IMR-90 (cell line): ENCODE measurements around the gene CASK. TPM values are rescaled to one million over a fixed set of nuclear protein-coding genes. Genes with fewer than 3 reads are reported as not detected.

Experiments used
- ATAC-seq: fragments of 200-7000 bp; cut with Tn5 transposase; 2 replicates; pipeline ENCODE4 v1.9.1; 2020; ENCODE audit warnings: low read depth, mild to moderate bottlenecking, moderate library complexity
- BruUV-seq: library from RNA; stranded (reverse); fragments of 400-500 nt; replicated peaks from 2 replicates; lab custom pipeline; 2021; lab: Mats Ljungman, UMichigan
- CTCF ChIA-PET: fragments of 300-600 bp; formaldehyde crosslinking; extraction: SDS; loops from one replicate; lab custom pipeline; 2021; ENCODE audit warnings: antibody characterized with exemption; lab: Yijun Ruan, JAX
- POLR2A ChIA-PET: fragments of 300-600 bp; sonication (Branson Sonifier 250); formaldehyde crosslinking; loops from one replicate; lab custom pipeline; 2022; ENCODE audit warnings: antibody characterized with exemption; ENCODE audit not compliant: unreplicated experiment; lab: Charles Lee
- DNase-seq: peaks from one replicate; pipeline ENCODE4 v3.0.0; 2013
- H2AFZ ChIP-seq: replicated peaks from 2 replicates; pipeline ENCODE3; 2013; ENCODE audit warnings: low read length, mild to moderate bottlenecking; ENCODE audit not compliant: poor library complexity
- H2AK5ac ChIP-seq: 2 replicates; pipeline ENCODE4 v1.6.1; 2013; ENCODE audit warnings: low read depth, low read length, inconsistent platforms
- H2AK9ac ChIP-seq: replicated peaks from 2 replicates; pipeline ENCODE3; 2013; ENCODE audit warnings: mild to moderate bottlenecking, low read depth, low read length, moderate library complexity; ENCODE audit not compliant: poor library complexity
- H2BK120ac ChIP-seq: 2 replicates; pipeline ENCODE4 v1.6.1; 2013; ENCODE audit warnings: low read depth, low read length, inconsistent platforms
- H2BK15ac ChIP-seq: 3 replicates; pipeline ENCODE4 v1.6.1; 2013; ENCODE audit warnings: low read depth, low read length, inconsistent platforms
- H2BK20ac ChIP-seq: 2 replicates; pipeline ENCODE4 v1.6.1; 2013; ENCODE audit warnings: low read depth, mild to moderate bottlenecking, inconsistent platforms, low read length, moderate library complexity
- H2BK5ac ChIP-seq: 2 replicates; pipeline ENCODE4 v1.6.1; 2013; ENCODE audit warnings: mild to moderate bottlenecking, low read depth, low read length, inconsistent platforms; ENCODE audit not compliant: poor library complexity, severe bottlenecking
- H3K14ac ChIP-seq: replicated peaks from 2 replicates; pipeline ENCODE4 v1.6.1; 2013; ENCODE audit warnings: low read depth, low read length, inconsistent platforms
- H3K18ac ChIP-seq: 2 replicates; pipeline ENCODE4 v1.6.1; 2013; ENCODE audit warnings: low read depth, low read length, control low read depth
- H3K23ac ChIP-seq: 2 replicates; pipeline ENCODE4 v1.6.1; 2013; ENCODE audit warnings: low read depth, low read length, inconsistent platforms
- H3K27ac ChIP-seq: 2 replicates; pipeline ENCODE4 v1.5.1; 2013; ENCODE audit warnings: mild to moderate bottlenecking, control low read depth, low read length; ENCODE audit not compliant: insufficient read depth
- H3K27me3 ChIP-seq: 2 replicates; pipeline ENCODE4 v1.6.1; 2013; ENCODE audit warnings: low read length; ENCODE audit not compliant: control insufficient read depth, insufficient read depth
- H3K36me3 ChIP-seq: 2 replicates; pipeline ENCODE4 v1.6.1; 2013; ENCODE audit warnings: low read length, mixed read lengths; ENCODE audit not compliant: control insufficient read depth, insufficient read depth
- H3K4ac ChIP-seq: 2 replicates; pipeline ENCODE4 v1.6.1; 2013; ENCODE audit warnings: low read depth, low read length, inconsistent platforms
- H3K4me1 ChIP-seq: 2 replicates; pipeline ENCODE4 v1.6.1; 2013; ENCODE audit warnings: low read length, mixed read lengths; ENCODE audit not compliant: control insufficient read depth, insufficient read depth
- H3K4me2 ChIP-seq: 2 replicates; pipeline ENCODE4 v1.6.1; 2013; ENCODE audit warnings: low read depth, mild to moderate bottlenecking, control low read depth, low read length, moderate library complexity
- H3K4me3 ChIP-seq: 2 replicates; pipeline ENCODE4 v1.5.1; 2013; ENCODE audit warnings: low read depth, mild to moderate bottlenecking, control low read depth, low read length, moderate library complexity; ENCODE audit not compliant: insufficient read depth
- H3K56ac ChIP-seq: 2 replicates; pipeline ENCODE4 v1.6.1; 2013; ENCODE audit warnings: low read length, inconsistent platforms; ENCODE audit not compliant: insufficient read depth; ENCODE audit errors: extremely low read depth
- H3K79me1 ChIP-seq, 2 experiments: 2 replicates each; pipeline ENCODE4 v1.6.1; 2013; ENCODE audit warnings: low read length in 2 of 2, inconsistent platforms in 1 of 2, low read depth in 1 of 2
- H3K9ac ChIP-seq: 2 replicates; pipeline ENCODE4 v1.6.1; 2013; ENCODE audit warnings: low read depth, low read length, control low read depth
- H3K9me1 ChIP-seq: 2 replicates; pipeline ENCODE4 v1.6.1; 2013; ENCODE audit warnings: low read length, inconsistent platforms; ENCODE audit not compliant: insufficient read depth
- H3K9me3 ChIP-seq: 2 replicates; pipeline ENCODE4 v1.6.1; 2013; ENCODE audit warnings: low read length; ENCODE audit not compliant: control insufficient read depth, insufficient read depth
- H4K20me1 ChIP-seq: 2 replicates; pipeline ENCODE4 v1.6.1; 2013; ENCODE audit warnings: low read length, inconsistent platforms; ENCODE audit not compliant: insufficient read depth
- H4K5ac ChIP-seq: 2 replicates; pipeline ENCODE4 v1.6.1; 2013; ENCODE audit warnings: mild to moderate bottlenecking, low read depth, low read length, control low read depth
- H4K8ac ChIP-seq, 2 experiments: 2 replicates each; pipeline ENCODE4 v1.6.1; 2013; ENCODE audit warnings: low read depth in 2 of 2, low read length in 2 of 2, control low read depth in 1 of 2, inconsistent platforms in 1 of 2
- H4K91ac ChIP-seq: 2 replicates; pipeline ENCODE4 v1.6.1; 2013; ENCODE audit warnings: low read depth, low read length, inconsistent platforms; ENCODE audit not compliant: insufficient read depth
- BHLHE40 ChIP-seq: fragments of 150-350 bp; IDR thresholded peaks from 2 replicates; pipeline ENCODE4 v1.6.1; 2016; ENCODE audit warnings: mild to moderate bottlenecking, low read depth, low read length
- CEBPB ChIP-seq: IDR thresholded peaks from 2 replicates; pipeline ENCODE4 v1.6.1; 2012; ENCODE audit warnings: low read depth, low read length, improper control_type of control experiment
- CHD1 ChIP-seq: IDR thresholded peaks from 2 replicates; pipeline ENCODE4 v1.6.1; 2012; ENCODE audit warnings: low read depth, low read length, improper control_type of control experiment
- FOS ChIP-seq: fragments of 150-350 bp; IDR thresholded peaks from 2 replicates; pipeline ENCODE4 v1.6.1; 2016; ENCODE audit warnings: low read depth, low read length
- MAFK ChIP-seq: IDR thresholded peaks from 2 replicates; pipeline ENCODE4 v1.6.1; 2012; ENCODE audit warnings: low read depth, low read length, improper control_type of control experiment
- MAZ ChIP-seq: IDR thresholded peaks from 2 replicates; pipeline ENCODE4 v1.6.1; 2012; ENCODE audit warnings: low read depth, mild to moderate bottlenecking, low read length, improper control_type of control experiment, moderate library complexity, borderline replicate concordance
- MXI1 ChIP-seq: IDR thresholded peaks from 2 replicates; pipeline ENCODE4 v1.6.1; 2012; ENCODE audit warnings: low read depth, mild to moderate bottlenecking, low read length, moderate library complexity, borderline replicate concordance
- NFE2L2 ChIP-seq: fragments of 150-350 bp; IDR thresholded peaks from 2 replicates; pipeline ENCODE4 v1.6.1; 2016; ENCODE audit warnings: low read depth, mild to moderate bottlenecking, low read length
- POLR2A ChIP-seq: IDR thresholded peaks from 2 replicates; pipeline ENCODE4 v1.6.1; 2012; ENCODE audit warnings: mild to moderate bottlenecking, low read depth, low read length
- RAD21 ChIP-seq: IDR thresholded peaks from 2 replicates; pipeline ENCODE4 v1.6.1; 2012; ENCODE audit warnings: low read length, improper control_type of control experiment
- RCOR1 ChIP-seq: IDR thresholded peaks from 2 replicates; pipeline ENCODE4 v1.6.1; 2012; ENCODE audit warnings: mild to moderate bottlenecking, low read length, improper control_type of control experiment; ENCODE audit not compliant: insufficient replicate concordance
- RFX5 ChIP-seq: IDR thresholded peaks from 2 replicates; pipeline ENCODE4 v1.8.0; 2012; ENCODE audit warnings: low read depth, mild to moderate bottlenecking, low read length, moderate library complexity
- SMC3 ChIP-seq: fragments of 150-350 bp; IDR thresholded peaks from 2 replicates; pipeline ENCODE4 v1.6.1; 2016; ENCODE audit warnings: low read depth, mild to moderate bottlenecking, antibody characterized with exemption, low read length, moderate library complexity
- whole genome bisulfite sequencing, 2 experiments: methylation state at CpG; one replicate each; pipeline versions ENCODE4 v1.1.5 to v1.1.7; 2013; ENCODE audit warnings: missing lambda C conversion rate in 2 of 2; ENCODE audit not compliant: insufficient read length in 1 of 2; ENCODE audit errors: extremely low coverage in 2 of 2; 5-methylcytosine and 5-hydroxymethylcytosine counted together
- dilution Hi-C: fragments of 300-500 bp; cut with HindIII; formaldehyde crosslinking; loops from one replicate; pipeline ENCODE4 v1.14.3; 2018; ENCODE audit warnings: low sequenced_read_pairs; ENCODE audit not compliant: unreplicated experiment
- in situ Hi-C: fragments of 300-500 bp; cut with MboI; formaldehyde crosslinking; loops from 3 replicates; pipeline ENCODE4 v1.14.3; 2019; ENCODE audit warnings: low sequenced_read_pairs, inconsistent platforms, mixed read lengths
- intact Hi-C: fragments of 100-400 bp; cut with micrococcal nuclease; formaldehyde crosslinking; loops from 2 replicates; pipeline ENCODE4 v1.10.0; 2022
- polyA plus RNA-seq, 3 experiments: library from polyadenylated mRNA; depleted of rRNA; stranded (reverse); fragments of >200 nt; gene quantifications; 2 replicates each; pipeline ENCODE4 v1.2.3, GENCODE V29; 2012; ENCODE audit warnings: low replicate concordance in 1 of 3
- total RNA-seq: library from RNA; depleted of rRNA; stranded (reverse); fragments of >200 nt; gene quantifications from 2 replicates; pipeline ENCODE4 v1.2.3, GENCODE V29; 2012
- TF ChIP-seq, protein P1 (sequence below): conservative IDR thresholded peaks from 2 replicates; pipeline ENCODE4 v1.5.1; 2012; ENCODE audit warnings: mild to moderate bottlenecking, low read depth, low read length, improper control_type of control experiment
- TF ChIP-seq, protein P2 (sequence below): fragments of 150-350 bp; IDR thresholded peaks from 2 replicates; pipeline ENCODE4 v1.6.1; 2017; ENCODE audit warnings: mild to moderate bottlenecking, antibody characterized with exemption, low read length, low read depth
- TF ChIP-seq, protein P3 (sequence below): fragments of 150-350 bp; IDR thresholded peaks from 2 replicates; pipeline ENCODE4 v1.6.1; 2016; ENCODE audit warnings: low read depth, mild to moderate bottlenecking, low read length, moderate library complexity, borderline replicate concordance

Gene CASK
- total and polyA plus RNA-seq, 2 of the 4 experiments (the other 2 are of a cell fraction): 9.4 to 17.7 TPM

DNA sequence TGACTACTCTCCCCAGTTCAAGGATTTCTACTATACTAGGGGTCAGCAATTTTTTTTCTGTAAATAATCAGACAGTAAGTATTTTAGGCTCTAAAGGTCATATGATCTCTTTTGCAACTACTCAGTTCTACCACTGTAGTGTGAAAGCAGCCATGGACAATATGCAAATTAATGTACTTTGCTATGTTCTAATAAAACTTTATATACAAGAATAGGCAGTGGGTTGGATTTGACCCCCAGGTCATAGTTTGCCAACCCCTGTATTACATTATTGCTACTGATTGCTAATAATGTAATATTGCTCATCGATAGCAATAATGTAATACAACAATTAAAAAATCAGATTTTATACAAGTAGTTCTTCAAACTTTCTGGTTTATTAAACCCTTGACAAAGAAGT is 293.8 kb downstream of the CASK start:
- H3K4me3 ChIP-seq: no peak overlapping the region
- no peak overlapping the region for H3K9ac ChIP-seq
- H4K5ac ChIP-seq: no peak overlapping the region
- DNase-seq (no peak), ATAC-seq (no peak)
- H2BK120ac ChIP-seq: no peak overlapping the region
- in situ Hi-C loops: no loop called here
- no peaks in the 10 kb centered on the region for H3K27me3 ChIP-seq
- H3K9me3 ChIP-seq: no peaks in the 10 kb centered on the region
- H3K14ac ChIP-seq: no peak overlapping the region
- H3K56ac ChIP-seq: no peak overlapping the region
- BruUV-seq: no TSS peak
- no peak overlapping the region for H4K91ac ChIP-seq
- H2AK9ac ChIP-seq: no peak overlapping the region
- no peak overlapping the region for H2BK5ac ChIP-seq
- no peak overlapping the region for H2BK15ac ChIP-seq
- H3K4me2 ChIP-seq: no peak overlapping the region
- dilution Hi-C loops: no loop called here
- H4K20me1 ChIP-seq: no peaks in the 10 kb centered on the region
- H3K18ac ChIP-seq: no peak overlapping the region
- POLR2A ChIA-PET: no interaction called here
- CTCF ChIA-PET: interaction anchor here (0.6 kb wide), 1 partner anchor 13 kb away, joined by 3 read pairs; no protein-coding TSS in a partner anchor
- H4K8ac ChIP-seq: no peak overlapping the region
- intact Hi-C loops: no loop called here
- H3K9me1 ChIP-seq: no peaks in the 10 kb centered on the region
- H3K27ac ChIP-seq: no peak overlapping the region
- no peaks in the 10 kb centered on the region for H3K79me1 ChIP-seq
- no peak overlapping the region for H2AFZ ChIP-seq
- no CpG with 5 or more reads among the region's 1 CpG for WGBS, 2 experiments
- H3K36me3 ChIP-seq: 0 out of 2 replicates have a peak, but pooled peaks cover 1% of the 10 kb centered on the region
- H2AK5ac ChIP-seq: no peak overlapping the region
- H3K4ac ChIP-seq: no peak overlapping the region
- TF ChIP-seq MXI1 (no peak), NFE2L2 (no peak), POLR2A (no peak), FOS (no peak), RAD21 (no peak), RFX5 (no peak), CHD1 (no peak), CEBPB (no peak), BHLHE40 (no peak), MAFK (no peak), RCOR1 (no peak), SMC3 (no peak), MAZ (no peak)
- TF ChIP-seq, protein P1, sequence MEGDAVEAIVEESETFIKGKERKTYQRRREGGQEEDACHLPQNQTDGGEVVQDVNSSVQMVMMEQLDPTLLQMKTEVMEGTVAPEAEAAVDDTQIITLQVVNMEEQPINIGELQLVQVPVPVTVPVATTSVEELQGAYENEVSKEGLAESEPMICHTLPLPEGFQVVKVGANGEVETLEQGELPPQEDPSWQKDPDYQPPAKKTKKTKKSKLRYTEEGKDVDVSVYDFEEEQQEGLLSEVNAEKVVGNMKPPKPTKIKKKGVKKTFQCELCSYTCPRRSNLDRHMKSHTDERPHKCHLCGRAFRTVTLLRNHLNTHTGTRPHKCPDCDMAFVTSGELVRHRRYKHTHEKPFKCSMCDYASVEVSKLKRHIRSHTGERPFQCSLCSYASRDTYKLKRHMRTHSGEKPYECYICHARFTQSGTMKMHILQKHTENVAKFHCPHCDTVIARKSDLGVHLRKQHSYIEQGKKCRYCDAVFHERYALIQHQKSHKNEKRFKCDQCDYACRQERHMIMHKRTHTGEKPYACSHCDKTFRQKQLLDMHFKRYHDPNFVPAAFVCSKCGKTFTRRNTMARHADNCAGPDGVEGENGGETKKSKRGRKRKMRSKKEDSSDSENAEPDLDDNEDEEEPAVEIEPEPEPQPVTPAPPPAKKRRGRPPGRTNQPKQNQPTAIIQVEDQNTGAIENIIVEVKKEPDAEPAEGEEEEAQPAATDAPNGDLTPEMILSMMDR: no peak
- TF ChIP-seq, protein P2, sequence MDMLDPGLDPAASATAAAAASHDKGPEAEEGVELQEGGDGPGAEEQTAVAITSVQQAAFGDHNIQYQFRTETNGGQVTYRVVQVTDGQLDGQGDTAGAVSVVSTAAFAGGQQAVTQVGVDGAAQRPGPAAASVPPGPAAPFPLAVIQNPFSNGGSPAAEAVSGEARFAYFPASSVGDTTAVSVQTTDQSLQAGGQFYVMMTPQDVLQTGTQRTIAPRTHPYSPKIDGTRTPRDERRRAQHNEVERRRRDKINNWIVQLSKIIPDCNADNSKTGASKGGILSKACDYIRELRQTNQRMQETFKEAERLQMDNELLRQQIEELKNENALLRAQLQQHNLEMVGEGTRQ: no peak
- TF ChIP-seq, protein P3, sequence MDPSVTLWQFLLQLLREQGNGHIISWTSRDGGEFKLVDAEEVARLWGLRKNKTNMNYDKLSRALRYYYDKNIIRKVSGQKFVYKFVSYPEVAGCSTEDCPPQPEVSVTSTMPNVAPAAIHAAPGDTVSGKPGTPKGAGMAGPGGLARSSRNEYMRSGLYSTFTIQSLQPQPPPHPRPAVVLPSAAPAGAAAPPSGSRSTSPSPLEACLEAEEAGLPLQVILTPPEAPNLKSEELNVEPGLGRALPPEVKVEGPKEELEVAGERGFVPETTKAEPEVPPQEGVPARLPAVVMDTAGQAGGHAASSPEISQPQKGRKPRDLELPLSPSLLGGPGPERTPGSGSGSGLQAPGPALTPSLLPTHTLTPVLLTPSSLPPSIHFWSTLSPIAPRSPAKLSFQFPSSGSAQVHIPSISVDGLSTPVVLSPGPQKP: no peak
- H2BK20ac ChIP-seq: no peak overlapping the region
- no peak overlapping the region for H3K23ac ChIP-seq
- no peaks in the 10 kb centered on the region for H3K4me1 ChIP-seq
